T-helper 1 cell treated with Interleukin-12 subunit alpha and Interleukin-12 subunit beta and Interleukin-4 antibody, amounts not matched to agents 30 ng/mL and 1 ng/mL, for 36 hours (primary cell): Measurements from ENCODE around the gene AAR2. TPM values are rescaled to one million over a fixed set of nuclear protein-coding genes. Genes with fewer than 3 reads are reported as not detected.

Source experiments
- total RNA-seq: library from RNA; stranded (reverse); gene quantifications from 2 replicates; pipeline ENCODE4 v1.2.3, GENCODE V29; 2022

The AAR2 gene
- total RNA-seq, 1 donor from 2014 or later, result 29.1 TPM

Other genes with a start within 250 kb of the AAR2 start
- not detected in 2 replicates for gene EPB41L1, start 81.7 kb upstream of the AAR2 start, total RNA-seq
- 46.3 and 51.8 TPM in 2 replicates for gene DLGAP4, start 69.9 kb downstream of the AAR2 start, total RNA-seq